Omental fat pad (tissue), 4 donors: ENCODE results near the gene PDZK1IP1. TPM values are rescaled to one million over a fixed set of nuclear protein-coding genes. Genes with fewer than 3 reads are reported as not detected.
A peak's percentile ranks its signal among the peaks of the same experiment; 100 is the strongest.

Source experiments
- ATAC-seq: fragments of 150-250 bp; one replicate; pipeline ENCODE4 v1.9.1; 2016; ENCODE audit warnings: mild to moderate bottlenecking, moderate library complexity; ENCODE audit not compliant: low FRiP score
- DNase-seq: peaks from one replicate; pipeline ENCODE4 v3.0.0-alpha.2; 2019; ENCODE audit warnings: low spot score
- total RNA-seq, 4 donors: library from RNA; depleted of rRNA; stranded (reverse); fragments of >200 nt; gene quantifications; one replicate each; pipeline ENCODE4 v1.1.0, GENCODE V29; 2016
- TF ChIP-seq, protein P1 (sequence below), 3 donors: fragments of 450-650 bp; IDR thresholded peaks; one replicate each; pipeline ENCODE4 v1.5.1; 2016 to 2017; ENCODE audit warnings: antibody characterized with exemption in 3 of 3, mild to moderate bottlenecking in 3 of 3, moderate library complexity in 2 of 3

Gene PDZK1IP1
- total RNA-seq, 4 donors from 2014 or later, result 2.8 to 131 (median 25.3) TPM

DNA sequence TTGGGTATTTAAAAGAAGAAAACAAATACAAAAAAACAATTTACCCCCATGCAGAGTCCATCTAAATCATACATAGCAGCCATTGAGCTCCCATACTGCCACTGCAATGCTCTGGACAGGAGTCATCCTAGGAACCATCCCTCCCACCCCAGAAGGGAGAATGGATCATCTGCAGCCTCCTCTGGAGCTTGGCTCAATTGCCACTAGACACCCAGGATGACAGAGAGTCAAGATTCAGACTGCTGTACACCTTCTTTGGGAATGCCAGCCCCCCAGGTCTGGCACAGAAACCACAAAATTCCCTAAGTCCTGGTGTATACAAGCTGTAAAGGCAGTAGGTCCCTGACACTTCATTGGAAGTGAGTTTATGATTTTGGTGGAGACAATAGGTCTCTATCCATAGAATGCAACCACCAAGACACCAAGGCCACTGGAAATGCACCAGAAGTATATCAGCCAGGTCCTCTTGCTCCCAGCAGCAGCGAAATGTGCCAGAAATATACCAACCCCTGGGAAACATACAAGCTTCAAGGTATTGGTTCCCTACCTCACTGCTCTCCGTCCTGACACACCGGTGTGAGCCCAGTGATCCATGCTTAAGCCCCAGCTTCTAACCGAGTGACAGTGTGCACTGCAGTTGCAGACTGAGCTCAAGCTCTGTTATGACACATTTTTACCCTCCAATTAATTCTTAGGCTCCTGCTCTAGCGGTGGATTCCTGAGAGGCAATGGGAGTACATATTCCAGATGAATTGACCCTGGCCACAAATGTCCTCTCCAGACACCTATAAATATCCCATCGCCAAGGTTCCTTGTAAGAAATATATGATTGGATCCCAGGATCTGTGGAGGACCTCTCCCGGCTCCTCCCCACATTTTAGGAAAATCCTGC, 37.8 kb upstream of the PDZK1IP1 start:
- ATAC-seq (no peak), DNase-seq (no peak)
- TF ChIP-seq, protein P1, sequence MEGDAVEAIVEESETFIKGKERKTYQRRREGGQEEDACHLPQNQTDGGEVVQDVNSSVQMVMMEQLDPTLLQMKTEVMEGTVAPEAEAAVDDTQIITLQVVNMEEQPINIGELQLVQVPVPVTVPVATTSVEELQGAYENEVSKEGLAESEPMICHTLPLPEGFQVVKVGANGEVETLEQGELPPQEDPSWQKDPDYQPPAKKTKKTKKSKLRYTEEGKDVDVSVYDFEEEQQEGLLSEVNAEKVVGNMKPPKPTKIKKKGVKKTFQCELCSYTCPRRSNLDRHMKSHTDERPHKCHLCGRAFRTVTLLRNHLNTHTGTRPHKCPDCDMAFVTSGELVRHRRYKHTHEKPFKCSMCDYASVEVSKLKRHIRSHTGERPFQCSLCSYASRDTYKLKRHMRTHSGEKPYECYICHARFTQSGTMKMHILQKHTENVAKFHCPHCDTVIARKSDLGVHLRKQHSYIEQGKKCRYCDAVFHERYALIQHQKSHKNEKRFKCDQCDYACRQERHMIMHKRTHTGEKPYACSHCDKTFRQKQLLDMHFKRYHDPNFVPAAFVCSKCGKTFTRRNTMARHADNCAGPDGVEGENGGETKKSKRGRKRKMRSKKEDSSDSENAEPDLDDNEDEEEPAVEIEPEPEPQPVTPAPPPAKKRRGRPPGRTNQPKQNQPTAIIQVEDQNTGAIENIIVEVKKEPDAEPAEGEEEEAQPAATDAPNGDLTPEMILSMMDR (IDR thresholded peaks at IDR 0.05), result no peak

DNA sequence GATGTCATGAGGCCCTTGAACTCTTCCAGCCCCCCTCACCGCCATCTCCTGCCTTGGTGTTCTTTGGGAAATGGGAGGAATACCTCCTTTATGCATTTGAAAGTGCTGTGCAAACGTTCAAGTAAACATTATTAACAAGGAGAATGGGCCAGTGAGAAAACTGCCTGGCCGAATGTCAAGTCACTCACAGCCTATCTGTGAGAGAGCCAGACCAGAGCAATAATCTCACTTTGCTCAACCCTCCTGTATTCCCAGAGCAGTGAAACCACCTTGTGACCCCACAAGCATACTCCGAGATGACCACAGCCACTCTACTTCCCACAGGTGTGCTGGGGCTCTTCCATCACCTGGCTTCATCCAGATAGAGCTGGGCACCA, 37.0 kb upstream of the PDZK1IP1 start:
- TF ChIP-seq, protein P1 (IDR thresholded peaks at IDR 0.05), result no peak
- DNase-seq (no peak), ATAC-seq (no peak)

DNA sequence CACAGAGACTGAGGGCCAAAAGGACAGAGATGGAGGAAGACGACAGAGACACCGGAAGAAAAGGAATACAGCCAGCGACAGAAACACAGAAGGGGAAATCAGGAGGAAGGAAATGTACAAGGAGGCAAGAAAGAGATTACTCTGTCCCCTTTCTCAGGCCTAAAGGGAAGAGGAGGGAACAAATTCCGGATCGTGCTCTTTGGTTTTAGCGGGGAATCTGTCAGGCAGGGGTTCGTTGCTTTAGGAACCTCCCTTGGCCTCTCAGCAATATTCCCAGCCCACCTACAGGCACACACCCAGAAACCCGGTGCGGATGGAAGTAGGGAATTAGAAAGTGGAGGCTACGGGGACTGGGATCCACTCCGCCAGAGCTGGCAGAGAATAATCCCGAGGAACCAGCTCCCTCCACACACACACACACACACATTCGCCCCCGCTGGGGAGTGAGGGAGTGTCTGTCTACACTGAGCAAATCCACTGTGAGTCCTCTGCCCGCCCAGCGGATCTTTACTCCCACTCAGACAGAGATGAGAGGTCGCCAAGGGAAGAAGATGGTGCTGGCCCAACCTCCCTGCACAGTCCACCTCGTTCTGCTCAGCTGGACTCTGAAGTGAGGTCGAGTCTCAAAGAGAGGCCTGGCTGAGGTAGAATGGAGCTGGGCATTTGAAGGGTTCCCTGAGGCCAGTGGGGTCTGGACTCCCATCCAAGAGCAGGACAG, 36.4 kb upstream of the PDZK1IP1 start:
- DNase-seq, result no peak
- ATAC-seq, result no peak
- TF ChIP-seq, protein P1 (IDR thresholded peaks at IDR 0.05), result no peak

DNA sequence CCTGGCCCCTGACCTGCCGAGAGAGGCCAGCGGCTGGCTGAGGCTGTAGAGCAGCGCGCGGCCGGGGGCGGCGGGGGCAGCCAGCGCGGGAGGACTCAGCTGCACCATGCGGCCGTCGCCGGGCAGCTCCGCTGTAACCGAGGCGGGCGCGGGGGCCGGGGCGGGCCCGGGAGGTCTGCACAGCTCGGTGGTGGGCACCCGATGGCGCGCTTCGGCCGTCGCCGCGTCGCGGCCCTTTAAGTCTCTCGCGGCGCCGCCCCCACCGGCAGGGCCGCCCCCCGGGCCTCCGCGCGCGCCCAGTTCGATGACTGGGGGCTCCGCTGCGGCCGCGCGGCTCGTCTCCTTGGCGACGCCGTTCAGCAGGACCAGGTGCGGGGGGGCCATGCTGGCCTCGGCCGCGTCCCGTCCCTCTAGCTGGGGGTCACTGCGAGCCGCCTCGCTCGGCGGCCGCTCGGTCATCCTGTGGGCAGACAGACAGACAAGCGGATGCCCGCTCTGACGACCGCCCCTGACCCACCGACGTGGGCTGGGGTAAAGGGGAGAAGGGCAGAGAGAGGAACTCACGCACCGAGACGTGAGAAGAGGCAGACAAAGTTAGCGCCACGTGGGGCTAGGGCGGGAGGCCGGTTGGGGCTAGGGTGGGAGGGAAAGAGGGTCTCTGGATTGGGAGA, 35.7 kb upstream of the PDZK1IP1 start:
- no peak for DNase-seq
- ATAC-seq, result peak; percentile 25
- TF ChIP-seq, protein P1 (IDR thresholded peaks at IDR 0.05), result no peak

DNA sequence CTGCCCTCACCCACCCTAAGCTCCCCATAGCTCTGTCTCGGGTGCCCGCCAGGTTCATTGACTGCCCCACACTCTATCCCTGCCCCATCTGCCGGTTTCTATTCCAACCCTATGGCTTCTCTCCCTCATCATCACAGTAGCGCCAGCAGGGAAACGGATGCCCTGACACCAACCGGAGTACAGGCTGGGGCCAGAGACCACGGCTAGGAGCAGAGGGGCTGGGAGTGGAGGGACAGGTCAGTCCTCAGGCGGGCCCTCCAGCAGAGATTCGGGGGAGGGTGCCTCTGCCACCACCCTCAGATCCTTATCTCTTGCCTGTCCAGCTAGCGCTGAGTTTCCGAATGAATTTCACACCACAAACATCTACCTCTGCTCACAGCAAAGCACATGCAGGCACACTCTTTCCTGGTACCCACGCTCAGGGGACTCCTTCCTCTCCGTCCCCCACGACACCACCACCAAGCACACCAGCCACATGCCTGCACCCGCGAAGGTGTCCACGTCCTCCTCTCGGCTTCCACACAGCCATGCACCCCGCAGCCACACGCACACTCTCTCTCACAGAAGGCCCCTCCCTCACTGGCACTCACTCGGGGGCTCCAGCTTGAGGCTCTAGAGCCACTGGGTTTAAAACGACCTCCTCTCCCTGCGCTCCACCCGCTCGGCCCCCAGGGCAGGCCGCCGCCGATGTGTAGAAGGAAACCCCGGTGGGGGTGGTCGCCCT, 35.0 kb upstream of the PDZK1IP1 start:
- ATAC-seq, result peak; percentile 6
- no peak for DNase-seq
- TF ChIP-seq, protein P1 (IDR thresholded peaks at IDR 0.05), result no peak

DNA sequence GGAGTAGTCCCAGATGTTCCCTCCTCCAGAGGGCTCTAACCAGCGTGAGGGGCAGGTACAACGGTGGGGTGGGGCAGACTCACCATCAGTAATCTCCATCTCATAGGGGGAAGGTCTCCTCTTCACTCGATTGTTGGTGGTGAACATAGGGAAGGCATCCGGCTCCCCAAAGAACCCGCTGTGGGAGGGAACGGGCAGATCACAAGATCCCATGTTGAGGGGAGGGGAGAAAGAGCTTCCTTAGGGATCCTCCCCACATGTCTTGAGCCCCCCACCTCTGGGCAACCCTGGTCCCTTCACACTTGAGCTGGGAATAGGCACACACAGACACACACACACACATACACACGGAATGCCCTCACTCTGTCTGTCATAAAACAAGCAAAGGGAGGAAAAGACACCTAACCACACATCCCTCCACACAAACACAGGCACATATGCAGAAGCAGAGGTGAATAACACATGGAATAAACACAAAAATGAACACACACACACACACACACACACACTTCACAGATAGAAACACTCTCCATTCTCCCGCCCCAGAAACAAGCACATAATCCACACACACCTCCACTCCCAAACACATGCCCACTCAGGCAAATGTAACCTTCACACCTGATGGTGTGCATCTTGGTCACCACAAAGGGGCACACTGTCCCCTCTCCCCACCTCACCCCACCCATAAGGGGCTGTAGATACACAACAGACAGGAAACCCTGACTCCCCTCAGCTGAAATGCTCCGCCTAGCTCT, 34.3 kb upstream of the PDZK1IP1 start:
- TF ChIP-seq, protein P1 (IDR thresholded peaks at IDR 0.05), result no peak
- DNase-seq (no peak), ATAC-seq (no peak)
